ENCODE measurements around the gene PSMB5.

The PSMB5 gene

GRCh38 chr14:22985894-22986507 is 48.7 kb downstream of the PSMB5 start:
- DNase-seq = no peak

GRCh38 chr14:22984959-22985658 is 49.6 kb downstream of the PSMB5 start:
- no peak for DNase-seq

GRCh38 chr14:22982477-22983245 is 52.0 kb downstream of the PSMB5 start, which contains the start of gene AJUBA:
AJUBA (minus strand) TSS chr14:22982551; CDS start chr14:22982266, 285 bp downstream.
- peak; percentile 73 for DNase-seq

- DNase-seq = no peak
These were observed 52.7 kb downstream of the PSMB5 start for GRCh38 chr14:22981876-22982476.

GRCh38 chr14:22981090-22981875 is 53.4 kb downstream of the PSMB5 start:
- peak; percentile 19 for DNase-seq

GRCh38 chr14:22980672-22981089 is 54.0 kb downstream of the PSMB5 start:
- peak; percentile 51 for DNase-seq

GRCh38 chr14:22979748-22980392 is 54.8 kb downstream of the PSMB5 start:
- no peak for DNase-seq

GRCh38 chr14:22978981-22979671 is 55.6 kb downstream of the PSMB5 start:
- DNase-seq = no peak

- no peak for DNase-seq
These were observed 56.2 kb downstream of the PSMB5 start for GRCh38 chr14:22978487-22978837.

GRCh38 chr14:22977684-22978486 is 56.8 kb downstream of the PSMB5 start:
- DNase-seq = no peak

- no peak for DNase-seq
These were observed 57.3 kb downstream of the PSMB5 start for GRCh38 chr14:22977434-22977683.

GRCh38 chr14:22976620-22977433 is 57.9 kb downstream of the PSMB5 start:
- DNase-seq = no peak

All from stimulated activated CD4-positive, alpha-beta T cell treated with anti-CD3 and anti-CD28 coated beads, Interleukin-12 subunit alpha, Interleukin-12 subunit beta, amount 100 ng/mL, for 4 hours (primary cell).